T47D (cell line): Measurements from ENCODE around the gene TNFRSF17.
A peak's percentile ranks its signal among the peaks of the same experiment; 100 is the strongest.

Experiments used
- DNase-seq, 2 experiments: peaks; one replicate each; pipeline versions ENCODE4 v3.0.0 to v3.0.0-alpha.2; 2011 to 2012; ENCODE audit warnings: low read depth in 1 of 2, low spot score in 1 of 2
- JUND ChIP-seq: IDR thresholded peaks from 2 replicates; pipeline ENCODE4 v1.6.1; 2012; ENCODE audit warnings: low read depth
- in situ Hi-C: cut with HindIII; loops from 2 replicates; pipeline ENCODE4 v1.10.0; 2016; ENCODE audit warnings: low sequenced_read_pairs, low pct_unique_long_range_greater_than_20kb

TNFRSF17 gene

GRCh38 chr16:11978080-11978479, 13.1 kb downstream of the TNFRSF17 start:
- in situ Hi-C loops = no loop called here
- no peak for DNase-seq
- no peak for TF ChIP-seq JUND

DNA sequence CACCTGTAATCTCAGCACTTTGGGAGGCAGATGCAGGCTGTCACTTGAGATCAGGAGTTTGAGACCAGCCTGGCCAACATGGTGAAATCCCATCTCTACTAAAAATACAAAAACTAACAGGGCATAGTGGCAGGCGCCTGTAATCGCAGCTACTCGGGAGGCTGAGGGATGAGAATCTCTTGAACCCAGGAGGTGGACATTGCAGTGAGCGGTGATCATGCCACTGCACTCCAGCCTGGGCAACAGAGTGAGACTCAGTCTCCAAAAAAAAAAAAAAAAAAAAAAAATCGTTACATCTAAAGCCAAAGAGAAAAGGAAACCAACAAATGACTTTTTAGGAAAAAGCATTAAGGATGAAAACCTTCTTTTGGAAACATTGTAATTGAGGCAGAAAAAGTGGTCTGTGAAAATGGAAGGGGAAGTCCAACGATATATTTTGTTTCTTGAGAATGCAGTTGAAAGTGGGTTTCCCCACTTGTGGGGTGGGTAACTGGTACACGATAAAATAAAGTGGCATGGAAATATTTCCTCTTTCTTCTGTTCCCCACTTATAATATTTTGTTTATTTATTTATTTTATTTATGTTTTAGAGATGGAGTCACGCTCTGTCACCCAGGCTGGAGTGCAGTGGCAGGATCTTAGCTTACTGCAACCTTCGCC, 14.1 kb downstream of the TNFRSF17 start:
- no peak for TF ChIP-seq JUND
- no peak for DNase-seq
- in situ Hi-C loops = no loop called here

DNA sequence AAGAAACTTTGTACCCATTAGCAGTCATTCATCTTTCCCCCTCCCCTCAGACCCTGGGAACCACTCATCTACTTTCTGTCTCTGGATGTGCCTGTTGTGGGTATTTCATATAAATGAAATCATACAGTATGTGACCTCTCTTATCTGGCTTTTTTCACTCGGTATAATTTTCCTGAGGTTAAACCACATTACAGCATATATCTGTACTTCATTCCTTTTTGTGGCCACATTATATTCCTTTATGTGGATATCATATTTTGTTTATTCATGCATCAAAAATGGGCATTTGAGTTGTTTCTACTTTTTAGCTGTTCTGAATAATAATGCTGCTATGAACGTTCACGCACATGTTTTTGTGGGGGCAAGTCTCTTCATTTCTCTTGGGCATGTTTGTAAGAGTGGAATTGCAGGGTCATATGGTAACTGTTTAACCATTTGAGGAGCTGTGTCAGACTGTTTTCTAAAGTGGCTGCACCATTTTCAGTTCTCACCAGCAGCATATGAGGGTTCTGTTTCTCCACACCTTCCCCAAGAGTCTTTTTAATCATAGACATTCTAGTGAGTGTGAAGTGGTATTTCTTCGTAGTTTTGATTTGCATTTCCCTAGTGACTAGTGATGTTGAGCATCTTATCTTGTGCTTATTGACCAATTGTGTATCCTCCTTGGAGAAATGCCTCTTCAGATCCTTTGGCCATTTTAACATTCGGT, 15.3 kb downstream of the TNFRSF17 start:
- no peak for TF ChIP-seq JUND
- no peak for DNase-seq
- in situ Hi-C loops = no loop called here

- DNase-seq = no peak
- in situ Hi-C loops = no loop called here
- no peak for TF ChIP-seq JUND
These were observed 20.2 kb downstream of the TNFRSF17 start for GRCh38 chr16:11985250-11985649.

DNA sequence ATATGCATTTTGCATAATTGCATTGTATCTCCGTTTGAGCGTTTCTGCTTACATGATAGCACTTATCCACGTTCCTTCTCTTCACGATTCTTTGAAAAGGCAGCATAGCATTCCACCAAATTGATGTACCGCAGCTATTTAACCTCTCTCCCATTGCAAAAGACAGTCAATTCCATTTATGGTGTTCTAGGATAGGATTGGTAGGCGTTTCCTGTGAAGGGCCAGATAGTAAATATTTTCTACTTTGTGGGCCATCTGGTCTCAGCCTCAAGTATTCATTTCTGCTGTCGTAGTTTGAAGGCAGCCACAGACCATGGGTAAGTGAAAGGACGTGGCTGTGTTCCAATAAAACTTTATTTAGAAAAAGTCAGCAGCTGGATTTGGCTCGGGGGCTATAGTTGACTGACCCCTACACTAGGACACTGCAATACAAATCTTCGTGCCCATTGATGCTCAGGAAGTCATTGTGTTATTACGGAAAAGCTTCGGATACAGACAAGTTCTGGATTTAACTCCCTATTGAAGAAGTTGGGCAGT, 21.6 kb downstream of the TNFRSF17 start:
- TF ChIP-seq JUND = no peak
- no peak for DNase-seq
- in situ Hi-C loops = no loop called here

- TF ChIP-seq JUND = no peak
- in situ Hi-C loops = no loop called here
- no peak for DNase-seq
These were observed 23.4 kb downstream of the TNFRSF17 start for GRCh38 chr16:11988258-11988978.

DNA sequence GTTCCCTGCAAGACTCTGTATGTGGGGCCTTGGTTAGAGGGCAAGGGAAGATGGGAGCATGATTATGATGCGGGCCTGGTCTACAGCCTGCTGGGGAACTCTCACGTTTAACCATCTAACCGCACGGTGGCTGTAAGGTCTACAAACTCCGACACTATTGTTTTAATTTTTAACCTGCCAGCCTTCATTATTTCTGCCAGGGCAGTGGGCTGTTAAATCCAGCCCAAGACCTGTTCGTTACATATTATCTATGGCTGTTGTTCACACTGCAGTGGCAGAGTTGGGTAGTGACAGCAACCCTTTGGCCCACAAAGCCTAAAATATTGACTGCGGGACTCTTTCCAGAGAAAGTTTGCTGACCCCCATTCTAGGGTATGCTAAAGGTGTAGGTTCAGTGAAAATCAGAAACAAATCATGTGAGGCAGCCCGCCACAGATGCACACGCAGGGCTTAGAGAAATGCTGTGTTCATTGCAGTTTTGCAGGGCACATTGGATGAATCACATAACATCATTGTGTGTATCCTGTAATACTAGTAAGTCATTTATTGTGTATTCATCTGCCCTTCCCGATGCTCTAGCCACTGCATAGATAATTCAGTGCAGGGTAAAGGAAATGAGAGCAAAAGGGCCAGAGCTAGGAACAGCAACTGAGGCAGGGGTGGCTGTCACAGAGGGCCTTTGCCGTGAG, 25.8 kb downstream of the TNFRSF17 start:
- DNase-seq = no peak
- TF ChIP-seq JUND = no peak
- in situ Hi-C loops = no loop called here

- DNase-seq = no peak
- no peak for TF ChIP-seq JUND
- in situ Hi-C loops = no loop called here
These were observed 27.1 kb downstream of the TNFRSF17 start for GRCh38 chr16:11992008-11992584.

- TF ChIP-seq JUND = no peak
- no peak for DNase-seq
- in situ Hi-C loops = no loop called here
These were observed 27.8 kb downstream of the TNFRSF17 start for GRCh38 chr16:11992586-11993524.

GRCh38 chr16:11994143-11995119, 29.4 kb downstream of the TNFRSF17 start:
- no peak for TF ChIP-seq JUND

More at GRCh38 chr16:11994143-11995119, 29.4 kb downstream of the TNFRSF17 start:
- in situ Hi-C loops = no loop called here
- peak in 1 of 2 experiments; percentile 16 for DNase-seq
